Astrocyte (in vitro differentiated cells and primary cell): ENCODE measurements around the gene MYO1G.

ENCODE experiments used
- CTCF ChIP-seq: IDR thresholded peaks from 2 replicates; pipeline ENCODE4 v1.5.1; 2011; ENCODE audit warnings: low read depth, mild to moderate bottlenecking, inconsistent platforms, low read length, moderate library complexity; ENCODE audit not compliant: insufficient read depth
- EZH2 ChIP-seq: IDR thresholded peaks from 2 replicates; pipeline ENCODE4 v1.6.1; 2012; ENCODE audit warnings: mild to moderate bottlenecking, low read length, inconsistent platforms; ENCODE audit not compliant: insufficient read depth

GRCh38 chr7:44999245-45000092 lies 20.7 kb upstream of the MYO1G start:
- TF ChIP-seq CTCF (no peak), EZH2 (no peak)
